HG03558 (cell line): ENCODE results near the gene DENND11.

Source experiments
- ATAC-seq: cut with Tn5 transposase; IDR thresholded peaks from one replicate; pipeline ENCODE4 v1.9.1; 2021; ENCODE audit warnings: moderate number of reproducible peaks; ENCODE audit not compliant: unreplicated experiment; ENCODE audit errors: extremely low read depth

The DENND11 gene

DNA sequence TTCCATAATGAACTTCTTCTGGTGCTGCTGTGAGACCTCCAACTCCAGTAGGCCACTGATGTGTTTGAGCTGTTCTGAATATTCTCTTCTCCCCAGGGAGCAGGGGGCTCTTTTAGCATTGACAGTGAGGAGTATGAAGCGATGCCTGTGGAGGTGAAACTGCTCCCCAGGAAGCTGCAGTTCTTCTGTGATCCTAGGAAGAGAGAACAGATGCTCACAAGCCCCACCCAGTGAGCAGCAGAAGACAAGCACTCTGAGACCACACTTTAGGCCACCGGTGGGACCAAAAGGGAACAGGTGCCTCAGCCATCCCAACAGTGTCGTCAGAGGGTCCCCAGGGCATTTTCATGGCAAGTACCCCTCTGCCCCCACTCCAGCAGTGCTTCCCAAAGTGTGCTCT lies 49.3 kb downstream of the DENND11 start:
- no peak for ATAC-seq
